ENCODE measurements around the gene GUCD1. TPM values are rescaled to one million over a fixed set of nuclear protein-coding genes. Genes with fewer than 3 reads are reported as not detected.
"Not testable (repeated sequence)": the region's sequence is repeated elsewhere in the genome, so short reads cannot be mapped to it uniquely, and the experiment has no call there.

Gene GUCD1
- total RNA-seq, 1 experiment from 2014 or later: 48.4 TPM

GRCh38 chr22:24595228-24595627 lies 40.3 kb upstream of the GUCD1 start:
- DNase-seq (ENCODE audit: unreplicated experiment): no peak
- TF ChIP-seq CTCF (IDR thresholded peaks at IDR 0.05; ENCODE audit: unreplicated experiment): no peak
- Mint-ChIP-seq H3K9me3 (ENCODE audit: unreplicated experiment) (no peaks in the 10 kb centered on the region), H3K4me1 (ENCODE audit: insufficient read depth, unreplicated experiment) (no peaks in the 10 kb centered on the region), H3K4me3 (ENCODE audit: unreplicated experiment) (no peak overlapping the region), H3K27ac (ENCODE audit: low read depth, unreplicated experiment) (no peak overlapping the region), H3K27me3 (ENCODE audit: insufficient read depth, unreplicated experiment) (no peaks in the 10 kb centered on the region), H3K36me3 (ENCODE audit: insufficient read depth, unreplicated experiment) (peaks cover 4% of the 10 kb centered on the region)
- CTCF ChIA-PET: interaction anchor here (0.5 kb wide), 1 partner anchor 172 kb away, joined by 3 read pairs; no protein-coding TSS in a partner anchor
- intact Hi-C loops (cut with micrococcal nuclease): no loop called here
- BruUV-seq (replicated peaks): no TSS peak
- POLR2A ChIA-PET: no interaction called here

- Mint-ChIP-seq H3K4me3 (ENCODE audit: unreplicated experiment) (no peak overlapping the region), H3K4me1 (ENCODE audit: insufficient read depth, unreplicated experiment) (no peaks in the 10 kb centered on the region), H3K9me3 (ENCODE audit: unreplicated experiment) (no peaks in the 10 kb centered on the region), H3K36me3 (ENCODE audit: insufficient read depth, unreplicated experiment) (no peaks in the 10 kb centered on the region), H3K27me3 (ENCODE audit: insufficient read depth, unreplicated experiment) (no peaks in the 10 kb centered on the region), H3K27ac (ENCODE audit: low read depth, unreplicated experiment) (no peak overlapping the region)
- TF ChIP-seq CTCF (IDR thresholded peaks at IDR 0.05; ENCODE audit: unreplicated experiment): no peak
- intact Hi-C loops (cut with micrococcal nuclease): no loop called here
- POLR2A ChIA-PET: no interaction called here
- no TSS peak for BruUV-seq (replicated peaks)
- no peak for DNase-seq (ENCODE audit: unreplicated experiment)
- CTCF ChIA-PET: interaction anchor here (0.5 kb wide), 1 partner anchor 172 kb away, joined by 3 read pairs; no protein-coding TSS in a partner anchor
Measured at GRCh38 chr22:24594569-24595120, 39.7 kb upstream of the GUCD1 start.

GRCh38 chr22:24593836-24594568 lies 39.1 kb upstream of the GUCD1 start:
- CTCF ChIA-PET: no interaction called here
- POLR2A ChIA-PET: interaction anchor here (0.7 to 1.2 kb wide), 2 partner anchors 16 to 39 kb away, joined by 3 to 6 read pairs; partner anchors contain the start of gene GUCD1

GRCh38 chr22:24593559-24593835 lies 38.6 kb upstream of the GUCD1 start:
- H3K4me1 Mint-ChIP-seq (ENCODE audit: insufficient read depth, unreplicated experiment); intact Hi-C loops (cut with micrococcal nuclease); H3K27ac Mint-ChIP-seq (ENCODE audit: low read depth, unreplicated experiment); BruUV-seq (replicated peaks); DNase-seq (ENCODE audit: unreplicated experiment); H3K36me3 Mint-ChIP-seq (ENCODE audit: insufficient read depth, unreplicated experiment); H3K9me3 Mint-ChIP-seq (ENCODE audit: unreplicated experiment); H3K27me3 Mint-ChIP-seq (ENCODE audit: insufficient read depth, unreplicated experiment); CTCF ChIA-PET: not testable (repeated sequence)
- POLR2A ChIA-PET: interaction anchor here (0.7 to 1.2 kb wide), 2 partner anchors 15 to 39 kb away, joined by 3 to 6 read pairs; partner anchors contain the start of gene GUCD1
- H3K4me3 Mint-ChIP-seq (ENCODE audit: unreplicated experiment): peak overlapping the region; percentile 76

More at GRCh38 chr22:24593836-24594568, 39.1 kb upstream of the GUCD1 start:
- no peak overlapping the region for H3K4me3 Mint-ChIP-seq (ENCODE audit: unreplicated experiment)
- H3K4me1 Mint-ChIP-seq (ENCODE audit: insufficient read depth, unreplicated experiment): no peaks in the 10 kb centered on the region
- no peak for TF ChIP-seq CTCF (IDR thresholded peaks at IDR 0.05; ENCODE audit: unreplicated experiment)
- intact Hi-C loops (cut with micrococcal nuclease): no loop called here
- H3K36me3 Mint-ChIP-seq (ENCODE audit: insufficient read depth, unreplicated experiment): no peaks in the 10 kb centered on the region
- no peaks in the 10 kb centered on the region for H3K27me3 Mint-ChIP-seq (ENCODE audit: insufficient read depth, unreplicated experiment)
- no TSS peak for BruUV-seq (replicated peaks)
- H3K9me3 Mint-ChIP-seq (ENCODE audit: unreplicated experiment): no peaks in the 10 kb centered on the region
- H3K27ac Mint-ChIP-seq (ENCODE audit: low read depth, unreplicated experiment): no peak overlapping the region
- DNase-seq (ENCODE audit: unreplicated experiment): no peak
